Measurements from ENCODE around the gene MAP3K15.

MAP3K15 gene

DNA sequence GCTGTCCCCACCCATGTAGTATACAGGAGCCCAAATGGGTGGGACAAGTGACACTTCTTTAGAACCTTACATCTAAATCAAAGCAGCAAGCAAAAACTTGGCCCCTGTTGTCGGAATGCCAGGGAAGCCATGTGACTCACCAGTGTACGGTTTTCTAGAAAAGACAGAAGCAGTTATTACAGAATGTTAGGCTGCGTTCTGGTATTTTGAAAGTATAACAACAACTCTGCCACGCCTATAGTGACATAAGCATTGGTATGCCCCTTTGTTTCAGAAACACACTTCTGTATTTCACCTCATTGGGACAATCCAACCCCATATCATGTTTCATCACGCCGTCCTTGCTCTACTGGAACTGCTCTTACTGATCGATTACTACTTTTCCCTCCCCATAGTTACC is 156.8 kb downstream of the MAP3K15 start:
- TF ChIP-seq, protein P1, sequence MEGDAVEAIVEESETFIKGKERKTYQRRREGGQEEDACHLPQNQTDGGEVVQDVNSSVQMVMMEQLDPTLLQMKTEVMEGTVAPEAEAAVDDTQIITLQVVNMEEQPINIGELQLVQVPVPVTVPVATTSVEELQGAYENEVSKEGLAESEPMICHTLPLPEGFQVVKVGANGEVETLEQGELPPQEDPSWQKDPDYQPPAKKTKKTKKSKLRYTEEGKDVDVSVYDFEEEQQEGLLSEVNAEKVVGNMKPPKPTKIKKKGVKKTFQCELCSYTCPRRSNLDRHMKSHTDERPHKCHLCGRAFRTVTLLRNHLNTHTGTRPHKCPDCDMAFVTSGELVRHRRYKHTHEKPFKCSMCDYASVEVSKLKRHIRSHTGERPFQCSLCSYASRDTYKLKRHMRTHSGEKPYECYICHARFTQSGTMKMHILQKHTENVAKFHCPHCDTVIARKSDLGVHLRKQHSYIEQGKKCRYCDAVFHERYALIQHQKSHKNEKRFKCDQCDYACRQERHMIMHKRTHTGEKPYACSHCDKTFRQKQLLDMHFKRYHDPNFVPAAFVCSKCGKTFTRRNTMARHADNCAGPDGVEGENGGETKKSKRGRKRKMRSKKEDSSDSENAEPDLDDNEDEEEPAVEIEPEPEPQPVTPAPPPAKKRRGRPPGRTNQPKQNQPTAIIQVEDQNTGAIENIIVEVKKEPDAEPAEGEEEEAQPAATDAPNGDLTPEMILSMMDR (IDR thresholded peaks at IDR 0.05) = no peak

DNA sequence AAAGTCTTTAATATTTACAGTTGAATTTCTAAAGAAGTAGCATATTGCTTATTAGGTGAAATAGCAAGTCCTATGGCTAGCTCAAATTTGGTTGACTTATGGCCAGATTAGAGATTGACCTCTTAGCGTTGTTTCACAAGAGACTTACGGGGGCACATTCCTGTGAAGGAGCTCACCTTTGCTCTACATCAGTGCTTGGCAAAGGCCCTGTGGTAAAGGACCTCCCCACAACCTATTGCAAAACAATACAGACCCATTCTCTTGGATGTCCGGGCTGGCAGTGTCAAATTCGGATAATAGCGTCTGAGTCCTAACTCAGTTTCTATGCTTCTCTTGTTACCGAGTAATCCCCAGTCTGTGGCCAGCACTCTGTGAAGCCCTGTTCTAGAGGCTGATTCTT is 160.7 kb downstream of the MAP3K15 start:
- TF ChIP-seq, protein P1 (IDR thresholded peaks at IDR 0.05) = no peak

DNA sequence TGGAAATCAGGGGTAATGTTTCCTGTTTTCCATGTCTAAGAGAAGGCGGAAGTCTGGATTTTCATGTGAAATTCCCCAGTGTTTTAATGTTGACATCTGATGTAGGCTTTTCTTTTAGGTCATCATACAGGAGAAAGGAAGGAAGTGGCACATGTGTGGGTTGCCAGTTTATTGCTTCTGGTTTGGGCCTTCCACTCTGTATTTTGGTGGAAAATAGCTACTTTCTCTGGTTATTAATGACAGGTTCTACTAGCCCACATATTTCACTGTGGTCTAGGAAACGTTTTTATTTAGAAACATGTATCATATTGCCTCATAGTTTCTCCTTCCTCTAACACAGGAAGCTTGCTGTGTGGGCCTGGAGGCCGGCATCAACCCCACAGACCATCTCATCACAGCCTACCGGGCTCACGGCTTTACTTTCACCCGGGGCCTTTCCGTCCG is 164.3 kb downstream of the MAP3K15 start:
- TF ChIP-seq, protein P1 (IDR thresholded peaks at IDR 0.05) = no peak

DNA sequence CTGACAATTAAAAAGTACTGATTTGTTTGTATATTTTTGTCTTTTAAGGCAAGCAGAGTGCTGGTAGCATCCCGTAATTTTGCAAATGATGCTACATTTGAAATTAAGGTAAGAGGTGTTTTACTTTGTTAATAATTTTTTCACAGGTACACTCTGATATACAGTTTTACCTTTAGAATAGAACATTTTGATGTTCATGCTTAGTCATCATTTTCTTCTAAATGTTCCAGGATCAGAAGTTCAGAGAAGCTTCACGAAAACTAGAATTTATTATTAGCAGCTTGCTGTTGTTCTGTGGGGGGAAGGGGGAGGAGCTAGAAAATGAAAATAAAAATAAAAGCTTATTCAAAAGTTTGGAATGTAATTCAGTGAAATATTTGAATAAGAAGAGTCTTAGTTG is 166.0 kb downstream of the MAP3K15 start:
- TF ChIP-seq, protein P1 (IDR thresholded peaks at IDR 0.05) = no peak

DNA sequence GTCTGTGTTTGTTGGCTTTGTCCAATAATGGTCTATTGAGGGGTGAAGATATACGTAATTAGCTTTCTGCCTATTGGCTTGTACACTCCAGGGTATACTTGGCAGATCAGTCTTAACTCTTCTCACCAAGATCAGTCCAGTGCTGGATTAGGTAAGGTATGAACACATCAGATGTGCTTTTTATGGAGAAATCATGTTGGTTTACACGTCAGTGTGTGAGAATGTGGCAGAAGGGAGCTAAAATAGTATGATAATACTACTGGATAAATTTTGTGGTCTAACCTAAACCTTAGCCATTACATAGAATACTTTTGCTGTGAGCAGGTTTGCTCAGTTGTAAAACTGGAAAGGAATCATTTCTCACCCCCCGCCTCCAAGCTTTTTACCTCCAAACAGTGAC is 167.4 kb downstream of the MAP3K15 start:
- TF ChIP-seq, protein P1 (IDR thresholded peaks at IDR 0.05) = no peak

DNA sequence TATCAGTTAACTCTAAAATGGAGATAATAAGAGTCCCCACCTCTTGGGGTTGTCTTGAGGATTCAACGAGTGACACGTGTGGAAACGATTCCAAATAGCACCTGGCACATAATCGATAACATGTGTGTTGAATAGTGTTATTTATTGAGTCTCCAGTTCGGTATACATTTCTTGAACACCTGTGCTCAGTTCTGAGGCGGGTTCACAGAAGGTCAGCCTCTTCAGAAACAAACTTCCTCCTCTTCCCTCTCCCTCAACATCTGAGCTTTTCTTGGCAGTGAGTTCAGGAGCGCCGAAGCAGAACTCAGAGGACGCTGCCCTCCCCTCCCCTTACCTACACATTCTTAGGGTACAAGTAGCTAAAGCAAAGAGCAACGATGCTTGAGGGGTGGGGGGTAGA is 170.6 kb downstream of the MAP3K15 start:
- TF ChIP-seq, protein P1 (IDR thresholded peaks at IDR 0.05) = no peak

DNA sequence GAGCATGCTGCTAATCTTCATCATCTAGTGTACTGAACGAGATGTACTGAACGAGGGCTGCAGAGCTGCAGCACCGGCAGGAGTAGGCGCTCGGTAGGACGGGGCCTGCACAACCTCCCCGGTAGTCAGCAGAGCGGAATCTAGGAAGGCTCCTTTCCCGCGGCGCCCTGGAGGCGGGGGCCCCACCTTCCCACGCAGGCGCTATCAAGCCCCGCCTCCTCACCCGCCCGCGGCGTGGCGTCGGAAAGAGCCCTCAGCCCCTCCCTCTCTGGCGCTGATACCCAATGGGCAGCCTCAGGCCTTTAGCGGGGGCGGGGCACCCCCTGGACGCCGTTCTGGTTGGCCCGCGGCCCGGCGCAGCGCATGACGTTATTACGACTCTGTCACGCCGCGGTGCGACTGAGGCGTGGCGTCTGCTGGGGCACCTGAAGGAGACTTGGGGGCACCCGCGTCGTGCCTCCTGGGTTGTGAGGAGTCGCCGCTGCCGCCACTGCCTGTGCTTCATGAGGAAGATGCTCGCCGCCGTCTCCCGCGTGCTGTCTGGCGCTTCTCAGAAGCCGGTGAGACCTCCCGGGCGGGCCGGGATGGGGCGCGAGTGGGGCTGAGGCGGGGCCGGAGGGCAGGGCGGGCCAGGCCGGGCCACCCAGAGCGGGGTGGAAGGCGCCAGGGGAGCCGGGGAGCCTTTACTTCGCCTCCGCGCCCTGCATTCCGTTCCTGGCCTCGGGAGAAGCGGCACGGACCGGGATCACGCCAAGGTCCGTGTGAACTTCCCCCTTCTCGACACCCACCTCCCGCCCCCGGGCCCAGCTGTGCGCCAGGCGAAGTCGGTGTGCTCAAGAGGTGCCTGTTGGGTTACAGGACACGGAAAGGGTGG is 171.5 kb downstream of the MAP3K15 start, which contains the start of gene PDHA1:
TSS of gene PDHA1 (plus strand) at position 393 of the 874 bp plus-strand sequence. CDS start at position 504, 111 bp downstream.
- TF ChIP-seq, protein P1 (IDR thresholded peaks at IDR 0.05) = no peak

Data from LNCAP (cell line).